H9 (cell line): ENCODE measurements around the gene PPFIBP1. TPM values are rescaled to one million over a fixed set of nuclear protein-coding genes. Genes with fewer than 3 reads are reported as not detected.

ENCODE experiments used
- DNase-seq: peaks from one replicate; pipeline ENCODE4 v3.0.0-alpha.2; 2017
- H2AFZ ChIP-seq: one replicate; pipeline ENCODE4 v1.6.1; 2013; ENCODE audit warnings: mild to moderate bottlenecking, low read length, control low read depth, moderate library complexity
- H2AK5ac ChIP-seq: 2 replicates; pipeline ENCODE4 v1.6.1; 2013; ENCODE audit warnings: low read length, control low read depth, mixed read lengths; ENCODE audit not compliant: insufficient read length
- H2BK120ac ChIP-seq: one replicate; pipeline ENCODE4 v1.6.1; 2013; ENCODE audit warnings: low read depth, mild to moderate bottlenecking, low read length, control low read depth, inconsistent platforms; ENCODE audit not compliant: poor library complexity, severe bottlenecking
- H2BK12ac ChIP-seq: 2 replicates; pipeline ENCODE4 v1.6.1; 2013; ENCODE audit warnings: low read length, control low read depth, mixed read lengths, low read depth; ENCODE audit not compliant: insufficient read length
- H2BK15ac ChIP-seq: 2 replicates; pipeline ENCODE4 v1.6.1; 2013; ENCODE audit warnings: low read depth, low read length, control low read depth
- H2BK20ac ChIP-seq: one replicate; pipeline ENCODE4 v1.6.1; 2013; ENCODE audit warnings: low read depth, mild to moderate bottlenecking, low read length, control low read depth, inconsistent platforms; ENCODE audit not compliant: poor library complexity, severe bottlenecking
- H2BK5ac ChIP-seq: 2 replicates; pipeline ENCODE4 v1.6.1; 2013; ENCODE audit warnings: low read length, control low read depth, mixed read lengths; ENCODE audit not compliant: insufficient read length
- H3K14ac ChIP-seq: 2 replicates; pipeline ENCODE4 v1.6.1; 2013; ENCODE audit warnings: low read length, control low read depth; ENCODE audit not compliant: insufficient read depth
- H3K18ac ChIP-seq: 2 replicates; pipeline ENCODE4 v1.6.1; 2013; ENCODE audit warnings: low read depth, mild to moderate bottlenecking, mixed read lengths, low read length, control low read depth; ENCODE audit not compliant: insufficient read length
- H3K23ac ChIP-seq: 2 replicates; pipeline ENCODE4 v1.6.1; 2013; ENCODE audit warnings: low read length, control low read depth, mixed read lengths, low read depth; ENCODE audit not compliant: insufficient read length
- H3K23me2 ChIP-seq: 2 replicates; pipeline ENCODE4 v1.6.1; 2013; ENCODE audit warnings: low read depth, mild to moderate bottlenecking, mixed read lengths, low read length, control low read depth; ENCODE audit not compliant: insufficient read length, poor library complexity, severe bottlenecking
- H3K27ac ChIP-seq: 2 replicates; pipeline ENCODE4 v1.5.1; 2013; ENCODE audit warnings: low read length, control low read depth, mixed read lengths, low read depth; ENCODE audit not compliant: insufficient read length
- H3K27me3 ChIP-seq: 2 replicates; pipeline ENCODE4 v1.6.1; 2013; ENCODE audit warnings: low read length, control low read depth, inconsistent platforms; ENCODE audit not compliant: insufficient read depth
- H3K4ac ChIP-seq: 2 replicates; pipeline ENCODE4 v1.6.1; 2013; ENCODE audit warnings: low read depth, mild to moderate bottlenecking, control low read depth, inconsistent platforms, low read length, moderate library complexity
- H3K4me1 ChIP-seq: 2 replicates; pipeline ENCODE4 v1.6.1; 2013; ENCODE audit warnings: low read length, control low read depth, inconsistent platforms; ENCODE audit not compliant: insufficient read depth
- H3K4me2 ChIP-seq: 2 replicates; pipeline ENCODE4 v1.6.1; 2013; ENCODE audit warnings: low read length, control low read depth, mixed read lengths; ENCODE audit not compliant: insufficient read length, insufficient read depth
- H3K56ac ChIP-seq: 2 replicates; pipeline ENCODE4 v1.6.1; 2013; ENCODE audit warnings: low read depth, mild to moderate bottlenecking, mixed read lengths, low read length, control low read depth; ENCODE audit not compliant: insufficient read length
- H3K79me1 ChIP-seq: 2 replicates; pipeline ENCODE4 v1.6.1; 2013; ENCODE audit warnings: low read depth, mild to moderate bottlenecking, moderate library complexity, low read length, control low read depth, inconsistent platforms; ENCODE audit not compliant: insufficient read depth, poor library complexity, severe bottlenecking
- H3K79me2 ChIP-seq: 2 replicates; pipeline ENCODE4 v1.6.1; 2013; ENCODE audit warnings: low read length, control low read depth, inconsistent platforms; ENCODE audit not compliant: insufficient read depth
- H3K9ac ChIP-seq: 2 replicates; pipeline ENCODE4 v1.6.1; 2013; ENCODE audit warnings: low read length, control low read depth, mixed read lengths; ENCODE audit not compliant: insufficient read length; ENCODE audit errors: extremely low read depth
- H3K9me3 ChIP-seq: one replicate; pipeline ENCODE4 v1.6.1; 2013; ENCODE audit warnings: low read depth, low read length, inconsistent platforms; ENCODE audit not compliant: control insufficient read depth
- H3T11ph ChIP-seq: one replicate; pipeline ENCODE4 v1.6.1; 2013; ENCODE audit warnings: mild to moderate bottlenecking, low read length, control low read depth, inconsistent platforms
- H4K20me1 ChIP-seq: one replicate; pipeline ENCODE4 v1.6.1; 2013; ENCODE audit not compliant: control insufficient read depth, insufficient read length, insufficient read depth
- H4K5ac ChIP-seq: 2 replicates; pipeline ENCODE4 v1.6.1; 2013; ENCODE audit warnings: low read depth, mild to moderate bottlenecking, mixed read lengths, low read length, control low read depth; ENCODE audit not compliant: insufficient read length
- H4K8ac ChIP-seq: replicated peaks from 2 replicates; pipeline ENCODE4 v1.6.1; 2013; ENCODE audit warnings: low read length, control low read depth, mixed read lengths, low read depth; ENCODE audit not compliant: insufficient read length
- H4K91ac ChIP-seq: 2 replicates; pipeline ENCODE4 v1.6.1; 2013; ENCODE audit warnings: low read depth, mild to moderate bottlenecking, moderate library complexity, mixed read lengths, low read length, control low read depth; ENCODE audit not compliant: insufficient read length
- H3K27ac Mint-ChIP-seq, 3 experiments: 2 replicates in 2 of 3; 3 replicates in 1 of 3; pipeline ENCODE4 v1.8.0; 2020 to 2021; ENCODE audit warnings: mixed read lengths in 3 of 3, mild to moderate bottlenecking in 1 of 3, moderate library complexity in 1 of 3
- H3K27me3 Mint-ChIP-seq: 2 replicates; pipeline ENCODE4 v1.8.0; 2021; ENCODE audit warnings: low read depth, mild to moderate bottlenecking, moderate library complexity, mixed read lengths
- H3K36me3 Mint-ChIP-seq, 3 experiments: 2 replicates in 2 of 3; 3 replicates in 1 of 3; pipeline ENCODE4 v1.8.0; 2020 to 2021; ENCODE audit warnings: low read depth in 3 of 3, mixed read lengths in 3 of 3; ENCODE audit not compliant: insufficient read depth in 1 of 3
- H3K4me1 Mint-ChIP-seq, 2 experiments: 2 replicates each; pipeline ENCODE4 v1.8.0; 2020; ENCODE audit warnings: mixed read lengths in 2 of 2
- H3K4me3 Mint-ChIP-seq, 2 experiments: 2 replicates in 1 of 2; 3 replicates in 1 of 2; pipeline ENCODE4 v1.8.0; 2020 to 2021; ENCODE audit warnings: mild to moderate bottlenecking in 2 of 2, mixed read lengths in 2 of 2, moderate library complexity in 1 of 2
- H3K9me3 Mint-ChIP-seq, 2 experiments: 2 replicates in 1 of 2; 3 replicates in 1 of 2; pipeline ENCODE4 v1.8.0; 2020; ENCODE audit warnings: mild to moderate bottlenecking in 2 of 2, mixed read lengths in 2 of 2, moderate library complexity in 1 of 2
- CTCF ChIP-seq: fragments of 200-600 bp; sonication (generic); conservative IDR thresholded peaks from 3 replicates; pipeline ENCODE4 v1.8.0; 2021; ENCODE audit warnings: antibody characterized with exemption, mild to moderate bottlenecking
- WGBS: extraction: QIAGEN DNeasy Blood & Tissue Kit; methylation state at CpG from one replicate; pipeline ENCODE4 v1.1.7; 2013; ENCODE audit warnings: missing lambda C conversion rate, low lambda C conversion rate, mixed read lengths; ENCODE audit not compliant: insufficient read length; ENCODE audit errors: extremely low coverage; 5-methylcytosine and 5-hydroxymethylcytosine counted together
- total RNA-seq: library from RNA; stranded (reverse); gene quantifications from 2 replicates; pipeline ENCODE4 v1.2.1, GENCODE V29; 2021

Gene PPFIBP1
- total RNA-seq, 1 experiment from 2014 or later: 29.2 TPM

GRCh38 chr12:27504507-27504906 is 19.5 kb upstream of the PPFIBP1 start:
- no peak for TF ChIP-seq CTCF

More at GRCh38 chr12:27504507-27504906, 19.5 kb upstream of the PPFIBP1 start:
- Mint-ChIP-seq H3K4me3 (no peak overlapping the region), H3K27me3 (no peaks in the 10 kb centered on the region; the same call in 1 of the 2 replicates), H3K9me3 (no peaks in the 10 kb centered on the region), H3K36me3 (no peaks in the 10 kb centered on the region), H3K27ac (no peak overlapping the region), H3K4me1 (peaks cover 0 to 4% of the 10 kb centered on the region in 2 experiments; a peak in 3 of 4 replicates)
- Histone ChIP-seq H3K79me1 (no peaks in the 10 kb centered on the region), H3K18ac (no peak overlapping the region), H3K9ac (no peak overlapping the region), H3K27ac (no peak overlapping the region), H2BK120ac (no peak overlapping the region), H3K9me3 (no peaks in the 10 kb centered on the region), H2BK15ac (no peak overlapping the region), H3K27me3 (no peaks in the 10 kb centered on the region), H2AFZ (no peak overlapping the region), H4K8ac (no peak overlapping the region), H4K5ac (no peak overlapping the region), H3K79me2 (no peaks in the 10 kb centered on the region), H4K91ac (no peak overlapping the region), H3K4ac (no peak overlapping the region), H3K4me2 (no peak overlapping the region), H3K56ac (no peak overlapping the region), H2BK12ac (no peak overlapping the region), H3K23ac (no peak overlapping the region), H2BK20ac (no peak overlapping the region), H2AK5ac (no peak overlapping the region), H3T11ph (no peak overlapping the region), H3K14ac (no peak overlapping the region), H4K20me1 (no peaks in the 10 kb centered on the region), H3K23me2 (no peaks in the 10 kb centered on the region), H3K4me1 (no peaks in the 10 kb centered on the region), H2BK5ac (no peak overlapping the region)
- DNase-seq: no peak
- WGBS: no CpG with 5 or more reads among the region's 2 CpGs
